Gastrocnemius medialis (tissue), 4 donors: Measurements from ENCODE around the gene CCSER1.

Experiments used
- POLR2A ChIP-seq, 2 donors: fragments of 450-650 bp; IDR thresholded peaks; one replicate each; pipeline ENCODE4 v1.6.1; 2017; ENCODE audit warnings: antibody characterized with exemption in 2 of 2, mild to moderate bottlenecking in 2 of 2, moderate library complexity in 2 of 2
- TF ChIP-seq, protein P1 (sequence below), 5 experiments: fragments of 450-650 bp in 3 of 5; fragments of 200-600 bp in 2 of 5; sonication (generic) in 2 of 5; IDR thresholded peaks in 4 of 5; conservative IDR thresholded peaks in 1 of 5; 1 replicate in 4 of 5; 2 replicates in 1 of 5; pipeline ENCODE4 v1.5.1; 2016 to 2019; ENCODE audit warnings: antibody characterized with exemption in 5 of 5, mild to moderate bottlenecking in 3 of 5, moderate library complexity in 3 of 5

DNA sequence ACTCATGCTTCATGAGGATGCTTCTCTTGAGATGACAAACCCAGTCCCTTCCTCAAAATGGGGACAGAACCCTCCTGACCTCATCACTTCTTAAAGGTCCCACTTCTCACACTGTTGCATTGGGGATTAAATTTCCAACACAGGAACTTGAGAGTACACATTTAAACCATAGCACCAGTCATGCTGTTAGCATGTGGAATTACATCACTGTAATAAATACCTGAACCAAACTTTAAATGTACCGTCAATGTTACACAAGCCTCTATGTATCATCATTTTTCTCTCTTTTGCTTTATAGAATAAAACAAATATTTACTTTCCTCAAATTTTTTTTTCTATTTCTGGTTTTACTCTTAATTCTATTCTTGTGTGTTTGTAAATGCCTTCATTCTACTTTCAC, 448.2 kb downstream of the CCSER1 start:
- TF ChIP-seq, protein P1, sequence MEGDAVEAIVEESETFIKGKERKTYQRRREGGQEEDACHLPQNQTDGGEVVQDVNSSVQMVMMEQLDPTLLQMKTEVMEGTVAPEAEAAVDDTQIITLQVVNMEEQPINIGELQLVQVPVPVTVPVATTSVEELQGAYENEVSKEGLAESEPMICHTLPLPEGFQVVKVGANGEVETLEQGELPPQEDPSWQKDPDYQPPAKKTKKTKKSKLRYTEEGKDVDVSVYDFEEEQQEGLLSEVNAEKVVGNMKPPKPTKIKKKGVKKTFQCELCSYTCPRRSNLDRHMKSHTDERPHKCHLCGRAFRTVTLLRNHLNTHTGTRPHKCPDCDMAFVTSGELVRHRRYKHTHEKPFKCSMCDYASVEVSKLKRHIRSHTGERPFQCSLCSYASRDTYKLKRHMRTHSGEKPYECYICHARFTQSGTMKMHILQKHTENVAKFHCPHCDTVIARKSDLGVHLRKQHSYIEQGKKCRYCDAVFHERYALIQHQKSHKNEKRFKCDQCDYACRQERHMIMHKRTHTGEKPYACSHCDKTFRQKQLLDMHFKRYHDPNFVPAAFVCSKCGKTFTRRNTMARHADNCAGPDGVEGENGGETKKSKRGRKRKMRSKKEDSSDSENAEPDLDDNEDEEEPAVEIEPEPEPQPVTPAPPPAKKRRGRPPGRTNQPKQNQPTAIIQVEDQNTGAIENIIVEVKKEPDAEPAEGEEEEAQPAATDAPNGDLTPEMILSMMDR (IDR thresholded peaks at IDR 0.05 in 4 of 5, conservative IDR thresholded peaks at IDR 0.05 in 1 of 5), result no peak
- no peak for TF ChIP-seq POLR2A (IDR thresholded peaks at IDR 0.05)
